ENCODE measurements around the gene SEC14L1. TPM values are rescaled to one million over a fixed set of nuclear protein-coding genes. Genes with fewer than 3 reads are reported as not detected.
"Not testable (repeated sequence)": the region's sequence is repeated elsewhere in the genome, so short reads cannot be mapped to it uniquely, and the experiment has no call there.

Gene SEC14L1
- total and polyA plus RNA-seq, 4 donors, result 17.0 to 52.0 (median 26.8) TPM

- H3K9me3 ChIP-seq (ENCODE audit: control insufficient read depth in 4 of 4, low read length in 3 of 4), result no peaks in the 10 kb centered on the region
- no peak overlapping the region for H3K27ac ChIP-seq (ENCODE audit: low read depth in 1 of 2, low read length in 2 of 2)
- no peak for DNase-seq (ENCODE audit: low spot score)
- no peaks in the 10 kb centered on the region for H3K36me3 ChIP-seq (ENCODE audit: control insufficient read depth in 4 of 4, insufficient read depth in 3 of 4, low read depth in 1 of 4, low read length in 3 of 4)
- H3K9ac ChIP-seq (ENCODE audit: low read depth in 1 of 2, low read length in 2 of 2), result no peak overlapping the region
- H3K4me1 ChIP-seq (ENCODE audit: control insufficient read depth in 4 of 4, insufficient read depth in 4 of 4, low read length in 3 of 4), result peaks cover 0 to 6% (median 4%) of the 10 kb centered on the region in 4 donors
- H3K27me3 ChIP-seq (ENCODE audit: control insufficient read depth in 4 of 4, insufficient read depth in 4 of 4, low read length in 3 of 4), result no peaks in the 10 kb centered on the region
- TF ChIP-seq RXRA (IDR thresholded peaks at IDR 0.05), result no peak
- TF ChIP-seq FOXA2 (IDR thresholded peaks at IDR 0.05), result no peak
- TF ChIP-seq HNF4G (IDR thresholded peaks at IDR 0.05), result no peak
- TF ChIP-seq FOXA1 (IDR thresholded peaks at IDR 0.05), result no peak
- TF ChIP-seq RAD21 (IDR thresholded peaks at IDR 0.05), result no peak
- TF ChIP-seq, protein P1, sequence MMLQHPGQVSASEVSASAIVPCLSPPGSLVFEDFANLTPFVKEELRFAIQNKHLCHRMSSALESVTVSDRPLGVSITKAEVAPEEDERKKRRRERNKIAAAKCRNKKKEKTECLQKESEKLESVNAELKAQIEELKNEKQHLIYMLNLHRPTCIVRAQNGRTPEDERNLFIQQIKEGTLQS (IDR thresholded peaks at IDR 0.05), result no peak
- 63% methylated on average over 4 of the region's 4 CpGs for whole genome bisulfite sequencing
- no peak overlapping the region for H3K4me3 ChIP-seq (ENCODE audit: low read depth in 1 of 3, low read length in 3 of 3)
Observed at GRCh38 chr17:77251622-77252183, 110.9 kb downstream of the SEC14L1 start.

DNA sequence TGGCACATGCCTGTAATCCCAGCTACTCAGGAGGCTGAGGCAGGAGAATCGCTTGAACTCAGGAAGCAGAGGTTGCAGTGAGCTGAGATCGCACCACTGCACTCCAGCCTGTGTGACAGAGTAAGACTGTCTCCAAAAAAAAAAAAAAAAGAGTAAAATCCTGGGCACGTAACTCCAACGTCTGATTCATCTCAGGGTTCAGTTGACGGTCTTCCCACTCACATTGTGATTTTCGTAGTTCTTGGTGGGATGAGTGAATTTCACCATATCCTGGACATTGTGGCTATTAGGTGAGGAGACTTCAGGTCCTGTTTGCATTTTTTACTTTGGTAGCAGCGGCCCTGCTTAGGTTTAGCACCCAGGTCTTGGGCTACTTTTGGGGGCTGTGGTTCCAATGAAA lies 111.5 kb downstream of the SEC14L1 start:
- not testable (repeated sequence) for H3K36me3 ChIP-seq (ENCODE audit: control insufficient read depth in 4 of 4, insufficient read depth in 3 of 4, low read depth in 1 of 4, low read length in 3 of 4); DNase-seq (ENCODE audit: low spot score); H3K4me1 ChIP-seq (ENCODE audit: control insufficient read depth in 4 of 4, insufficient read depth in 4 of 4, low read length in 3 of 4); H3K27ac ChIP-seq (ENCODE audit: low read depth in 1 of 2, low read length in 2 of 2); H3K4me3 ChIP-seq (ENCODE audit: low read depth in 1 of 3, low read length in 3 of 3); H3K27me3 ChIP-seq (ENCODE audit: control insufficient read depth in 4 of 4, insufficient read depth in 4 of 4, low read length in 3 of 4); H3K9me3 ChIP-seq (ENCODE audit: control insufficient read depth in 4 of 4, low read length in 3 of 4); H3K9ac ChIP-seq (ENCODE audit: low read depth in 1 of 2, low read length in 2 of 2)
- 66% methylated on average over 7 of the region's 7 CpGs for WGBS

GRCh38 chr17:77253611-77254051 lies 112.9 kb downstream of the SEC14L1 start:
- 67% methylated on average over 11 of the region's 11 CpGs for WGBS
- Histone ChIP-seq H3K36me3 (ENCODE audit: control insufficient read depth in 4 of 4, insufficient read depth in 3 of 4, low read depth in 1 of 4, low read length in 3 of 4) (no peaks in the 10 kb centered on the region), H3K9ac (ENCODE audit: low read depth in 1 of 2, low read length in 2 of 2) (no peak overlapping the region), H3K27ac (ENCODE audit: low read depth in 1 of 2, low read length in 2 of 2) (no peak overlapping the region), H3K27me3 (ENCODE audit: control insufficient read depth in 4 of 4, insufficient read depth in 4 of 4, low read length in 3 of 4) (no peaks in the 10 kb centered on the region), H3K9me3 (ENCODE audit: control insufficient read depth in 4 of 4, low read length in 3 of 4) (no peaks in the 10 kb centered on the region), H3K4me3 (ENCODE audit: low read depth in 1 of 3, low read length in 3 of 3) (no peak overlapping the region), H3K4me1 (ENCODE audit: control insufficient read depth in 4 of 4, insufficient read depth in 4 of 4, low read length in 3 of 4) (no peaks in the 10 kb centered on the region)
- DNase-seq (ENCODE audit: low spot score), result no peak
- TF ChIP-seq, protein P2, sequence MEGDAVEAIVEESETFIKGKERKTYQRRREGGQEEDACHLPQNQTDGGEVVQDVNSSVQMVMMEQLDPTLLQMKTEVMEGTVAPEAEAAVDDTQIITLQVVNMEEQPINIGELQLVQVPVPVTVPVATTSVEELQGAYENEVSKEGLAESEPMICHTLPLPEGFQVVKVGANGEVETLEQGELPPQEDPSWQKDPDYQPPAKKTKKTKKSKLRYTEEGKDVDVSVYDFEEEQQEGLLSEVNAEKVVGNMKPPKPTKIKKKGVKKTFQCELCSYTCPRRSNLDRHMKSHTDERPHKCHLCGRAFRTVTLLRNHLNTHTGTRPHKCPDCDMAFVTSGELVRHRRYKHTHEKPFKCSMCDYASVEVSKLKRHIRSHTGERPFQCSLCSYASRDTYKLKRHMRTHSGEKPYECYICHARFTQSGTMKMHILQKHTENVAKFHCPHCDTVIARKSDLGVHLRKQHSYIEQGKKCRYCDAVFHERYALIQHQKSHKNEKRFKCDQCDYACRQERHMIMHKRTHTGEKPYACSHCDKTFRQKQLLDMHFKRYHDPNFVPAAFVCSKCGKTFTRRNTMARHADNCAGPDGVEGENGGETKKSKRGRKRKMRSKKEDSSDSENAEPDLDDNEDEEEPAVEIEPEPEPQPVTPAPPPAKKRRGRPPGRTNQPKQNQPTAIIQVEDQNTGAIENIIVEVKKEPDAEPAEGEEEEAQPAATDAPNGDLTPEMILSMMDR (IDR thresholded peaks at IDR 0.05; ENCODE audit: low read depth, low read length, missing input control), result no peak
- TF ChIP-seq FOXA2 (IDR thresholded peaks at IDR 0.05), result no peak
- TF ChIP-seq, protein P3, sequence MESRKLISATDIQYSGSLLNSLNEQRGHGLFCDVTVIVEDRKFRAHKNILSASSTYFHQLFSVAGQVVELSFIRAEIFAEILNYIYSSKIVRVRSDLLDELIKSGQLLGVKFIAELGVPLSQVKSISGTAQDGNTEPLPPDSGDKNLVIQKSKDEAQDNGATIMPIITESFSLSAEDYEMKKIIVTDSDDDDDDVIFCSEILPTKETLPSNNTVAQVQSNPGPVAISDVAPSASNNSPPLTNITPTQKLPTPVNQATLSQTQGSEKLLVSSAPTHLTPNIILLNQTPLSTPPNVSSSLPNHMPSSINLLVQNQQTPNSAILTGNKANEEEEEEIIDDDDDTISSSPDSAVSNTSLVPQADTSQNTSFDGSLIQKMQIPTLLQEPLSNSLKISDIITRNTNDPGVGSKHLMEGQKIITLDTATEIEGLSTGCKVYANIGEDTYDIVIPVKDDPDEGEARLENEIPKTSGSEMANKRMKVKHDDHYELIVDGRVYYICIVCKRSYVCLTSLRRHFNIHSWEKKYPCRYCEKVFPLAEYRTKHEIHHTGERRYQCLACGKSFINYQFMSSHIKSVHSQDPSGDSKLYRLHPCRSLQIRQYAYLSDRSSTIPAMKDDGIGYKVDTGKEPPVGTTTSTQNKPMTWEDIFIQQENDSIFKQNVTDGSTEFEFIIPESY (IDR thresholded peaks at IDR 0.05), result no peak
- no peak for TF ChIP-seq RXRA (IDR thresholded peaks at IDR 0.05)
- no peak for TF ChIP-seq HNF4A (conservative IDR thresholded peaks at IDR 0.05)
- no peak for TF ChIP-seq JUND (IDR thresholded peaks at IDR 0.05)
- no peak for TF ChIP-seq FOXA1 (IDR thresholded peaks at IDR 0.05)
- TF ChIP-seq, protein P1 (IDR thresholded peaks at IDR 0.05), result no peak
- no peak for TF ChIP-seq RAD21 (IDR thresholded peaks at IDR 0.05)
- no peak for TF ChIP-seq HNF4G (IDR thresholded peaks at IDR 0.05)
- no peak for TF ChIP-seq MAX (IDR thresholded peaks at IDR 0.05)
